Erythroblast (primary cell): ENCODE measurements around the gene KRTAP10-11.
"Not testable (repeated sequence)": the region's sequence is repeated elsewhere in the genome, so short reads cannot be mapped to it uniquely, and the experiment has no call there.

Experiments used
- DNase-seq, 2 experiments: peaks; one replicate each; lab custom pipeline; 2025; lab: John Stamatoyannopoulos, UW
- GATA1 ChIP-seq: IDR thresholded peaks from 2 replicates; pipeline ENCODE4 v1.6.1; 2011; ENCODE audit warnings: low read depth, mild to moderate bottlenecking, control low read depth, low read length, moderate library complexity
- POLR2A ChIP-seq: IDR thresholded peaks from 2 replicates; pipeline ENCODE4 v1.6.1; 2011; ENCODE audit warnings: mild to moderate bottlenecking, low read length

The KRTAP10-11 gene

DNA sequence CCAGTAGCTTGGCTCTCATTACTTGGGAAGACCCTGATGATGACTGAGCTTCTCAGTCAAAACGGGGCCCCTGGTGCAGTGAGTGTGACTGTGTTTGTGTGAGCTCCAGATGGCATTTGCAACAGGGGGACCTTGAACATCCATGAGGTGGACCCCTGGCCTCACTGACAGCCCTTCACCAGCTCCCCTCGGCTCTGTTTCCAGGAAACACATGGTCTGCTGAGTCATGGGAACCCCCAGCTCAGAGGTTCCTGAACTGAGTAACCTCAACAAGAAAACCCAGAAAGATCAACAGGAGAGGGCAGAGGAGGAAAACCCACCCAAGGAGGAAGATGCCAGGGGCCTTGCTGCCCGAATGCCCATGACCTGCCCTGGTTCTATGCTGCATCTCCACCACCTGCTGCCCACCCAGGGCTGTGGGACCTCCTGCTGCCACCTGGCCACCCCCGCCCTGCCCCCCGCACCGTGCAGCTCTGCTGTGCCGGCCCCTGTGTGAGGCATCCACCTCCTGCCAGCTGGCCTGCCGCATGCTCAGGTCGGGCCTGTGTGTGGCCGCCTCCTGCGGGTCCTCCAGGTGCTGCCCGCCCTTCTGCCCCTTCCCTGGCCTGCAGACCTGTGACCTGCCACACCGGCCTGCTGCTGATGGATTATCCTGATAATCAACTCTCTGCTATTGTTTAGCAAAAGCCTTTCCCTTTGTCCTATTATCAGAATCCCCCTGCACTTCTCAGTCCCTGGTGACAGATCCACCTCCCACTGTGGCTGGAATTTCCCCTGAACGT is 40.0 kb downstream of the KRTAP10-11 start:
- DNase-seq, result no peak
- no peak for TF ChIP-seq GATA1
- TF ChIP-seq POLR2A, result no peak

DNA sequence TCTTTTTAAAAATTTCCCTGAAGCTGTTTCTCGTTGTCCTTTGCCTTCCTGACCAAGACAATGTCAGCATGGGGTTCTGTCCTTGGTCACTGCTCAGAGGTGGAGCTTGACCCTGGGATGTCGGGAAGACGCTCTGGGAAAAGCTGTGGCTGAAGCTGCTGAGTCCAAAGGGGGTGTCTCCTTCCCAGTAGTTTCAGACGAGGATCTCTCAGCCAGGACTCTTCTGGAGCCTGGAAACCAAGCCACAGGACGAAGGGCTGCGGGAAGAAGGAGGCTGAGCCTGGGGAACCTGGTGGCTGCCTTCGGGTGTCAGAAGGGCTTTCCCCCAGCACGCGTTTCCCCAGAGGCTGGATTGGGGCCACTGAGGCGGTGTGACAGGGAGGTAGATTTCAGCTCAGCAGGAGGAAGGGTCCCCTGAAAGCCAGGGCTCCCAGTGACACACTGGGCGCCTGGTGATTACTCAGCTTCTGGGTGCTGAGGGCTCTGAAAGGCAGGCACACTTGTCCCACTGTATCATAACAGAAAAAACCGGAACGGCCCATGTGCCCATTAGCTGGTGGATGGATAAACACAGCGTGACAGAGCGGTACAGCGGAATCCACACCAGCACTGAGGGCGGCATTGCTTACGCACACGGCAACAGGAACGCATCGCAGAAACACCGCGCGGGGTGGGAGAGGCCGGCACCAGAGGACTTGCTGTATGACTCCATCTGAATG is 40.8 kb downstream of the KRTAP10-11 start:
- TF ChIP-seq POLR2A, result no peak
- TF ChIP-seq GATA1, result no peak
- DNase-seq, result no peak

DNA sequence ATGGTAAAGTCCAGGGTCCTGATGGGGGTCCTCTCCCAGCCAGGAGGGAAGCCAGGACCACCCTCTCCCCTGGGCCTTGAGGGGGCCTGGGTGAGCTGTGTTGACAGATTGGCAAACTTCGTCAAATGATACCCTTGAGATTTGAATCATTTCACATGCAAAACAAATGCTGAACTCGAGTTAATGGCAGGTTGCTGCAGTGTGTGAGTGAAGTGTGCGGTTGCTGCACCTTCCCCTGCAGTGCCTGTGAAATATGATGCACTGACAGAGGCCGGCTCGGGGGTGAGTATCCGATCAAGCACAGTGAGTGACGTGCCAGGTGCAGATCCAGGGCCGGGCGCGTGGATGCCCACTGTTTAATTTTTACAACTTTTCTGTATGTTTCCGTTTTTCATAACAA is 41.5 kb downstream of the KRTAP10-11 start:
- no peak for TF ChIP-seq GATA1
- no peak for TF ChIP-seq POLR2A
- DNase-seq, result no peak

DNA sequence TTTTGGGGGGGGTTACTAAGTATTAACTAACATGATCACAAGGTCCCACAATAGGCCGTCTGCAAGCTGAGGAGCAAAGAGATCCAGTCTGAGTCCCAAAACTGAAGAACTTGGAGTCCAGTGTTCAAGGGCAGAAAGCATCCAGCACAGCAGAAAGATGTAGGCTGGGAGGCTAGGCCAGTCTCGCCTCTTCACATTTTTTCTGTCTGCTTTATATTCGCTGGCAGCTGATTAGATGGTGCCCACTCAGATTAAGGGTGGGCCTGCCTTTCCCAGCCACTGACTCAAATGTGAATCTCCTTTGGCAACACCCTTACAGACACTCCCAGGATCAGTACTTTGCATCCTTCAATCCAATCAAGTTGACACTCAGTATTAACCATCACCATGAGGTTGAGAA is 43.5 kb downstream of the KRTAP10-11 start:
- not testable (repeated sequence) for DNase-seq

DNA sequence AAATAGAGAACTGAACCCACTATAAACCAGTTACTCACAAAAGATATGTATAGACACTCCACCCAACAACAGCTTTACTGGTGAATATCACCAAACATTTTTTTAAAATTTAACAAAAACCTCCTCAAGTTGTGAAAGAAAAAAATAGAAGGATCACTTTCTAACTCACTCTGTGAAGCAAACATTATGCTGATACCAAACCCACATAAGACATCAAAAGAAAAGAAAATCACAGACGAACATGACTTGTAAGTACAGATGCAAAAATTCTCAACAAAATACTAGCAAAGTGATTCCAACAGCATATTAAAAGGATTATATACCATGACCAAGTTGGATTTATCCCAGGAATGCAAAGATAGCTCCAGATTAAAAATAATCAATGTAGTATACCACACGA is 45.5 kb downstream of the KRTAP10-11 start:
- no peak for DNase-seq
- TF ChIP-seq GATA1 (no peak), POLR2A (no peak)

DNA sequence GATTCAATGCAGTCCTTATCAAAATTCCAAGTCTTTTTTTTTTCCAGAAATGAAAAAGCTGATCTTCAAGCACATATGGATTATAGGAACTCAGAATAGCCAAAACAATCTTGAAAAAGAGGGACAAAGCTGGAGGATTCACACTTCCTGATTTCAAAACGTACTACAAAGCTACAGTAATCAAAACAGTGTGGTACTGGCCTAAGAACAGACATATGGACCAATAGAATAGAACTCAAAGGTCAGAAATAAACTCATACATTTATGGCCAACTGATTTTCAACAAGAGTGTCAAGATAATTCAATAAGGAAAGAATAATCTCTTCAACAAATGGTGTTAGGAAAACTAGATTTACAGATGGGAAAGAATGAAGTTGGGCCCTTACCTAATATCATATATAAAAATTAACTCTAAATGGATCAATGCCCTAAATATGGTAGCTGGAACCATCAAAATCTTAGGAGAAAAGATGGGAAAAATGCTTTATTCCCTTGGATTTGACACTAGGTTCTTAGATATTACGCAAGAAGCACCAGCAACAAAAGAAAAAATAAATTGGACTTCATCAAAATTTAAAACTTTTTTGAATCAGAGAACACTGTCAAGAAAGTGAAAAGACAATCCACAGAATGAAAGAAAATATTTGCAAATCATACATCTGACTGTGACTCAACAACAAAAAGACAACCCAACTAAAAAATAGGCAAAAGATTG is 46.7 kb downstream of the KRTAP10-11 start:
- no peak for TF ChIP-seq POLR2A
- no peak for TF ChIP-seq GATA1
- no peak for DNase-seq

DNA sequence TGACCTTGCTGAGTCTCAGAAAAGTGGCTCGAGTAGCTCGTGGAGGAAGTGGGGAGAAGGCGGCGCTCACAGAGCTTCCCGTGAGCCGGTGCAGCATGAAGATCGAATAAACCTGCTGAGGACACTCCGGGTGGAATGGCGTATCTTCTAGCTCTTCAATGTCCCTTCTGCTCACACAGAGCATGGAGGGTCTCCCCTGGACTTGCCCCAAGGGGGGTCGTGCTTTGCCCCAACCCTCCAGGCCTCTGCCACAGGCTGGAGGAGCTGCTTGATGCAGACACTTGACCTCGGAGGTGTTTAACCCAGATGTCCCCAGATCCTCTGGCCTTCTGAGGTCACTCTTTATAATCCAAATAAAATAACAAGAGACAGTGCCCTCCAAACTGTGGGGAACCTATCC is 48.6 kb downstream of the KRTAP10-11 start:
- TF ChIP-seq GATA1 (no peak), POLR2A (no peak)
- DNase-seq, result no peak

DNA sequence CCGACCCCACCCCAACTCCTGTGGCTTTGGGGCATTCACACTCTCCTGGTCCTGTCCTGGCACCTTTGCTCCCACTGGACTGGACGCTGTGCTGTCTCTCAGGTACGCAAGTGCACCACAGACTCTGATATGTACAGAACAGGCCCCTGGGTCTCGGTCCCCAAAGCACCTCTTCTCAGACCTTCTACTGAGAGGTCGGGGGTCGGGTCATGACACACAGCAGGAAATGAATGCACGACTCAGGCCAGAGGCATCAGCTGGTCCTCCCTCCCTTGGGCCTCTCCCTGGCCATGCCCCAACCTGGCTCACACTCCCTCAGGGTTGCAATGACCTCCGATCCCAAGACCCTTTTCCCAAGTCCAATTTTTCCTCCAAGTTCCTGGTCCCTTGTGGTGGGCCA is 49.0 kb downstream of the KRTAP10-11 start:
- no peak for DNase-seq
- no peak for TF ChIP-seq POLR2A
- TF ChIP-seq GATA1, result no peak

DNA sequence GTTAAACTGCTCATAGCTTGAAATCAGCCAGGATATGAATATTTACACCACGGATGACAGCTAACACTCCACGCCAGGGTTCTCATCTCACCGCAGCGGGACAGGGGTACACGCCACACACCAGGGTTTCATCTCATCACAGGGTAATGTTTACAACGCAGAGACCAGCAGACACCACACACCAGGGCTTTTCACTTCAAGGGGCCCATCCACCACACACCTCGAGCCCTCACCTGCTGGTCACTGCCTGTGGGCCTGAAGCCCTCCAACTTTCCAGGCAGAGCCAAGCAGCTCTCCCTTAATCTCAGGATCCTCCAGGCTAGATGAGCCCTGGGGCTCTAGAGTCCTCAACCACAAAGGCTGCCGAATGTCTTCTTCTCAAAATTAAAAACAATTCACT is 49.4 kb downstream of the KRTAP10-11 start:
- no peak for DNase-seq
- no peak for TF ChIP-seq GATA1
- TF ChIP-seq POLR2A, result no peak

DNA sequence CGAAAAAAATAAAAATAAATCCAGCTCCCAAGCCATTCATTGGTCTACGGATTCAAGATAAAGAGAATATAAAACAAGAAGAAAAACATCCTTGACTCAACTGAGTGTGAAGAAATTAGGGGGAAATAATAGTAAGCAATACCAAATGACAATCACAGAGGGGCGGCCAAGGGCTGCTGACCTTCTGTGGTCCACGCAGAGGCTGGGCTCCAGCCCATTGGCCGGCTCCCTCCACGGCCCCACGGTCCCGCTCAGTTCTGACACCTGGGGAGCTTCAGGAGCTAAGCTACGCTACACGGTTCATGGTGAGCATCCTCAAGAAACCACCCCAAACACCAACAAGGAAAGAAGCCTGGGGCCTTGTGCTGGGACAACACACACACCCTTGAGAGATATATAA is 50.4 kb downstream of the KRTAP10-11 start:
- TF ChIP-seq GATA1 (no peak), POLR2A (no peak)
- no peak for DNase-seq
